Activated effector memory CD4-positive, alpha-beta T cell treated with anti-CD3 and anti-CD28 coated beads, Interleukin-2, amount 50 U/mL, for 16 hours (primary cell): Measurements from ENCODE around the gene GAB2.
"Not testable (repeated sequence)": the region's sequence is repeated elsewhere in the genome, so short reads cannot be mapped to it uniquely, and the experiment has no call there.

Experiments
- DNase-seq: peaks from one replicate; pipeline ENCODE4 v3.0.0-alpha.2; 2020

Gene GAB2, protein sequence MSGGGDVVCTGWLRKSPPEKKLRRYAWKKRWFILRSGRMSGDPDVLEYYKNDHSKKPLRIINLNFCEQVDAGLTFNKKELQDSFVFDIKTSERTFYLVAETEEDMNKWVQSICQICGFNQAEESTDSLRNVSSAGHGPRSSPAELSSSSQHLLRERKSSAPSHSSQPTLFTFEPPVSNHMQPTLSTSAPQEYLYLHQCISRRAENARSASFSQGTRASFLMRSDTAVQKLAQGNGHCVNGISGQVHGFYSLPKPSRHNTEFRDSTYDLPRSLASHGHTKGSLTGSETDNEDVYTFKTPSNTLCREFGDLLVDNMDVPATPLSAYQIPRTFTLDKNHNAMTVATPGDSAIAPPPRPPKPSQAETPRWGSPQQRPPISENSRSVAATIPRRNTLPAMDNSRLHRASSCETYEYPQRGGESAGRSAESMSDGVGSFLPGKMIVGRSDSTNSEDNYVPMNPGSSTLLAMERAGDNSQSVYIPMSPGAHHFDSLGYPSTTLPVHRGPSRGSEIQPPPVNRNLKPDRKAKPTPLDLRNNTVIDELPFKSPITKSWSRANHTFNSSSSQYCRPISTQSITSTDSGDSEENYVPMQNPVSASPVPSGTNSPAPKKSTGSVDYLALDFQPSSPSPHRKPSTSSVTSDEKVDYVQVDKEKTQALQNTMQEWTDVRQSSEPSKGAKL

DNA sequence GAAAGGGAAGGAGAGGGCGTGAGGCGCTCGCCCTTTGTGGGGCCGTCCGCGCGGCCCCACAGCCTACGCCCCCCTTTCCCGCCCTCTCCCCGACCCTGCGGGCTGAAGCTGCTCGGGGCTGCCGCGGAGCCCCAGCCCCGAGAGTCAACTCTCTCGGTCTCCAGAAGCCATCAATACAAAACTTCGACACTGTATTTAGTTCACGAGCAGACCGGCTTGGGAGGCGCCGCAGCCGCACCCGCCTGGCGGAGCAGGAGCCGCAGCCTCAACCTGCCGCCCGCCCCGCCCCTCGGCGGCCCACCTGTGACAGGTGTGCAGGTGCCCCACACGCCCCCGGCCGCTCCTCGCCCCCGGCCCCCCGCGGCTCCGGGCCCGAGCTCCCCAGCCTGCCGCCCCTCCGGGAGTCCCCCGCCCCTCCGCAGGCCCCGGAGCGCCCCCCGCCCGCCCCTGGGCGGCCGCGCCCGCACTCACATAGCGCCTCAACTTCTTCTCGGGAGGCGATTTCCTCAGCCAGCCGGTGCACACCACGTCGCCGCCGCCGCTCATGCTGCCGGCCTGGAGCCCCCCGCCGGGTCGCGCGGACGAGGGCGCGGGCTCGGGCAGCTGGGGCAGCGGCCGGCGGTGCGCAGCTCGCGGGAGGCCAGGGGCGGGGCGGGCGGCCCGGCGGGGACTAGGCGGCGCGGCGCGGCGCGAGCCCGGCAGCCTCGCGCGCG, at the start of gene GAB2:
Gene GAB2, minus strand, starts transcription at position 646 of the 713 bp plus-strand sequence. Its CDS starts 100 bp downstream, at position 546.
- DNase-seq = peak; percentile 76

GRCh38 chr11:78467370-78467769, 49.8 kb upstream of the GAB2 start:
- DNase-seq = no peak

DNA sequence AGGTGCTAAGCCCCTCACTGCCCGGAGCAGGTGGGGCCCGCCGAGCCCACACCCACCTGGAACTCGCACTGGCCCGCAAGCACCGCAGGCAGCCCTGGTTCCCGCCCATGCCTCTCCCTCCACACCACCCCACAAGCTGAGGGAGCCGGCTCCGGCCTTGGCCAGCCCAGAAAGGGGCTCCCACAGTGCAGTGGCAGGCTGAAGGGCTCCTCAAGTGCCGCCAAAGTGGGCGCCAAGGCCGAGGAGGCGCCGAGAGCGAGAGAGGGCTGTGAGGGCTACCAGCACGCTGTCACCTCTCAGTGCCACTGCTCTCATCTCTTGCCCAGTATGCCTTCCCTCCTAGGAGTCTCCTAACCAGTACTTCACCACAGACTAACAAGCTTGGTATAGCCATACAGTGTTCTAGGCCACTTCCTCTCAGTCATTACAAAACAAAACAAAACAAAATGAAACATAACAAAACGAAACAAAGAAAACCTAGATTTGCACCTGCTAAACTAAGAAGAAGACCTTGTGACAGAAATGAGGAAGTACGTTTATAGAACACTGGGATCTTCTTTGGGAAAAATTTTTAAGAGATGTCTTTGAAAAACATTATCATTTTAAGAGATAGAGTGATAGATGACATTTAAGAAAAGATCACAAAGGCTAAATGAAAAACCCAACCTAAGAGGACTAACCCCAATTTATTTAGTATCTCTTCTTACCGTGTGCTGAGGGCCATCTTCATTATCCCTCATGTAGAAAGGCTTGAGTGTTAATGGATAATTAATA, 47.7 kb upstream of the GAB2 start:
- peak; percentile 69 for DNase-seq

- not testable (repeated sequence) for DNase-seq
Observed at GRCh38 chr11:78464787-78465168, 47.2 kb upstream of the GAB2 start.

GRCh38 chr11:78460471-78460870, 42.9 kb upstream of the GAB2 start:
- no peak for DNase-seq

DNA sequence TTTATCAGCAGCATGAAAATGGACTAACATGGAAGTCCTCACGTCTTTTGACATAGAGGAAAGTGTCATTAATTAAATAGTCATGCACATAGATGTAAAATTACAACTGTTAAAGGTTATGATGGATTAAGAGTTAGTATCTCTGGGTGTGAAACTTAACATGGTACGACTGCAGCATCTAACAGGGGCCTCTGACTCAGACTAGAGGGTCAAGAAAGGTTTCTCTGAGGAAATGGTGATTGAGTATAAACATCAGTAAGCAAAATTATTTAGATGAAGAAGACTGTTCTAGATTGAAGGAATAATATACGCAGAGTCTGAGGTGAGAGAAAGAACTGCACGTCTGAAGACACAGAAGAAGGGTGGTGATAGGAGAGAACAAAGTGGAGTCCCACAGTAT, 42.1 kb upstream of the GAB2 start:
- no peak for DNase-seq

GRCh38 chr11:78457448-78457847, 39.8 kb upstream of the GAB2 start:
- DNase-seq = no peak

- DNase-seq = no peak
Observed at GRCh38 chr11:78453140-78453935, 35.7 kb upstream of the GAB2 start.

DNA sequence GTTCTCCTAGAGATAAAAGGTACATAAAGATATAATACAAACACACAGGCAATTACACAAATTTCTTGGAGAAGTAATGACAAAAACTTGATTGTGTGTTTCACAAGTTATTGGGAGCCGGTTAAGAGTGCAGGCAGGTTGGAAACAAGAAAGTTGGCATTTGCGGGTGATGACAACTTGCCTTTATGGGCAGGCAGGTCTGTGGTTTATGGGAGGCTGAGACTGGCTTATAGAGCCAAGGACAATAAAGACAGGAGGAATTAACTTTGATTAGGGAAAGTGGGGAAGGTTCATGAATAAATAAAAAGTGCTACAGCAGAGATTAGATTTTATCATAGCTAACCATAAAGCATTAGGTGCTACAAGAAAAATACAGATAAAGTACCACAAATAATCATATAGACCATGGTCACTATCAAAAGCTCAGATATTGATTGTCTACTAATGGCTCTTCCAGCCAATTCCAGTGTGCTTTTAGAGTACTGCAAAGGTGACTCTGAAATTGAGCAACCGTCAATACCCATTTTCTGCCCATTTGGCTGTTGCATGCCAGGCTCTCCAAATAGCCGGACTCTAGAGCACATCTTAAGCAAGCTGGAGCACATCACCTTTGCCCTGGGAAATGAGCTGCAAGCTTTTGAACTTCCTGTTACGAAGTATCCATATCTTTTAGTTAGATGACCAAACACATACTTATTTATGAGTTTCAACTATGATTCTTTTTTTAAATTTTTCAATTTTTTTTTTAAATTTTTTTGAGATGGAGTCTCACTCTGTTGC, 33.9 kb upstream of the GAB2 start:
- DNase-seq = no peak

DNA sequence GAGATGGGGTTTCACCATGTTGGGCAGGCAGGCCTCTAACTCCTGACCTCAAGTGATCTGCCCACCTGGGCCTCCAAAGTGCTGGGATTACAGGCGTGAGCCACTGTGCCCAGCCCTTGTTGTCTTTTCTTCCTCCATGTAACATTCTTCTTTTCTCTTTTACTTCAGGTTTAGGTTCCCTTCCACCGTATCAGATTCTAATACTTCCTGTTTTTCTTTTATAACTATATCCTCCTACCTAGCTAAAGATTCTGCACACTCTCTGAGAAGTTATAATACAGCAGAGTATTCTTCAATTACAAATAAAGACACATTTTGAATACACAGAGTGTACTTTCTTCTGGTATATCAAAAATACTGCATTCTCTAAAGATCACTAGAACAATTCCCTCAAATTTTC, 33.2 kb upstream of the GAB2 start:
- DNase-seq = no peak

DNA sequence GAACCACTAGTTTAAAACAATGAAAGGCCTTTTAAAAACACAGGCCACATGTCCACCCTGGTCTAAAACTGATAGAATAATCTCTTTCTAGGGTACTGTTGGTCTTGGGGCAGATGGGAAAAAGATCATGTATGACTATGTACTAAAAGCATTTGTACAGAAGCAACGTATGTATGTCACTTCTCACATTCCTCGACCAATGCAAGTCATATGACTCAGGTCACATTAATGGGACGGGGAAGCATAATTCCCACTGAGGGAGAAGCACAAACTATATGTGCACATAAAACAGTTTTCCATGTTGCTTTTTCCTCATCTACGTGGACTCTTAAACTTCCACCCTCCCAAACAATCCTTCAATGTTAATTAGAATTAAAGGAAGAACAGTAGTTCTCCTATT, 32.2 kb upstream of the GAB2 start:
- no peak for DNase-seq

GRCh38 chr11:78446210-78446609, 28.6 kb upstream of the GAB2 start:
- DNase-seq = no peak

- DNase-seq = no peak
Observed at GRCh38 chr11:78444726-78445125, 27.1 kb upstream of the GAB2 start.

GRCh38 chr11:78441956-78442355, 24.3 kb upstream of the GAB2 start:
- no peak for DNase-seq

DNA sequence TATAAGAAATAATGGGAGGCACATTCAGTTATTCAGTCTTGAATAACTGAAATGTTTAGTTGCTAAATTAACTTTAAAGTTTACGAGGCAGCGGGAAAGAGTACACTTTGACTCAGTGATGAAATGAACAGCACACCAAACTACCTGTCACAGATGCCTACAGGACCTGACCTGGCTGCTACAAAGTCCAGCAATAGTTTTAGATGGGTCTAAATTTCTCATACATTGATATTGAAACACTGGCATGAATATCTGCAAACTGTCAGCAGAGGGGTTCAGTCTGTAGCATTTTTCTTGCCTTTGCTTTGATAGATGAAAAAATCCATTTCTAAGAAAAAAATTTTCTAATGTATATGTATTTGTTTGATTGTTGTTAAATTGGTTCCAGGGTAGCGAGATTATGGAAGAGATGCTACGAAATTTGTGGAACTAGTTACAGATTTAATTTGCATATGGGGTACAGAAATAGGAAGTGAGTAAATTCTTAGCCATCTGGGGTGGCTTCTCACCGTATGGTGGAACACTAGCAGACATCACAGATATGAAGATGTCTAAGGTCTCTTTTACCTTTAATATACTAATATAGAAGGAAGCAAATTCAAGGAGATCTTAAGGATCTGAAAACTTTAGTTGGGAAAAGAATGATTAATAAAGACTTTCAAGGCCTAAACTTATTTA, 20.8 kb upstream of the GAB2 start:
- no peak for DNase-seq

DNA sequence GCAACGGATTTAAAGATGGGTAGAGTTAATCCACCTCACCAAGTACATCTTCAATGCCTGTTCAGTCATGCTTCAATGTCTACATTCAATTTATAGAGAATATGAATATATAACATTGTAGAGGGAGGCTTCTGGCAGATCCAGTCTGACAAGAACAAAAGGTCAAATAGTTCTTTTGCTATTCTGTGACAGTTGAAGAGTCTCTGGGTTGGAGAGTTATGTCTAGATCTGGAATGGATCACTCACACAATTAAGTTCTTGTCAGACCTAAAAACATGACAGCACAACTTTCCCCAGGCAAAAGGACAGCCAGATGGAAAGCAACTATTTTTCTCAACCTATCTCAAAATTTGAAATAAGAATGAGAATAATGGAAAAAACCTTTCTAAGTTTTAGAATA, 15.3 kb upstream of the GAB2 start:
- no peak for DNase-seq

DNA sequence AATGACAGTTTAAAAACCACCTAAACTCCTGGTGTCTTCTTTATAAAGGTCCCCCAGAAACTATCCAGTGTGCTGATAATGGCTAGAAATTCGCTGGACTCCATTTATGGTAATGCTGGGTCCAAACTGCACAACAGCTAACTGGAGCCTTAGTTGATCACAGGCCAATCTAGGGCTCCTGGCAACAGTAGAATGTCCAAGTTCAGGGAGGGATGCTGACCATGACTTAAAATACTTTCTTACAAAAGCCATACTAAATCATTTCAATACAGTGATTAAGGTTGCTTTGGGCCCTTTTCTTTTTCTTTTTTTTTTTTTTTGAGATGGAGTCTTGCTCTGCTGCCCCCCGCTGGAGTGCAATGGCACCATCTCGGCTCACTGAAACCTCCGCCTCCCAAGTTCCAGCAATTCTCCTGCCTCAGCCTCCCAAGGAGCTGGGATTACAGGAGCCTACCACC, 14.5 kb upstream of the GAB2 start:
- DNase-seq = no peak

DNA sequence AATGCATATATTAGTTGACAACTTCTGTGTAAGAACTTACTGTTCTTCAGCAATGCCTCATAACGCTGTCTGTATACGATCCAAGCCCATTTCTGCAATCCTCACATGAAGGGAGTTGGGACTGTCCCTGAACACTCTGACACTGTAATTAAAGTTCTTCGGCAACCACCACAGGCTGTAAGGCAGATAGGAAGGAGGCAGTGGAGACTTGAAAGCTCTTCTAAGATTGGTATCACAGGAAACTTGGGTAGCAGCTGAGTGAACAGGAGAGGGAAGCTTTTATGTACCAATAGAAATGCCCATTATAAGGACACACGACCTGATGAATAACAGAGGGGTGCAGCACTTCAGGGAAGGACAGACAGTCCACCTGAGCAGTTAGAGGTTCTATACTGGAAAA, 12.0 kb upstream of the GAB2 start:
- no peak for DNase-seq

GRCh38 chr11:78429209-78429608, 11.6 kb upstream of the GAB2 start:
- DNase-seq = no peak

DNA sequence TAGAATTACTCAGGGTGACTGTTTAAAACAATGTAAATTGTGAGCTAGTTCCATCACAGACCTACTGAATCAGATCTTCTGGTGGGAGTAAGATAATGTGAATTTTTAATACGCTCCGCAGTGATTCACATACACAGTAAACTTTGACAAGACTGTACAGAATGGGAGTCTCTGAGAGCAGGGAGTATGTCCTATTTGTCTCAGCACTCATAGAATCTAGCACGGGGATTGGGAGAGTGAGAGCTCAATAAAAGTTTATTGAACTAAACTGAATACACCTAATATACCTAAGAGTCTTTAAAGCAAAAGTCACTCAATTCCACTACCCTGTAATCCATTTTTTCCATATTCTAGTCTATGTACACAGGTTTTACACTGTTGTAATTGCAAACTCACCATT, 11.2 kb upstream of the GAB2 start:
- no peak for DNase-seq

GRCh38 chr11:78428266-78428636, 10.6 kb upstream of the GAB2 start:
- DNase-seq = no peak
